ENCODE results near the gene ZC3H18. TPM values are rescaled to one million over a fixed set of nuclear protein-coding genes. Genes with fewer than 3 reads are reported as not detected.

ZC3H18 gene
- total RNA-seq, 6 experiments from 2014 or later, result 8.7 to 22.8 (median 16.4) TPM

DNA sequence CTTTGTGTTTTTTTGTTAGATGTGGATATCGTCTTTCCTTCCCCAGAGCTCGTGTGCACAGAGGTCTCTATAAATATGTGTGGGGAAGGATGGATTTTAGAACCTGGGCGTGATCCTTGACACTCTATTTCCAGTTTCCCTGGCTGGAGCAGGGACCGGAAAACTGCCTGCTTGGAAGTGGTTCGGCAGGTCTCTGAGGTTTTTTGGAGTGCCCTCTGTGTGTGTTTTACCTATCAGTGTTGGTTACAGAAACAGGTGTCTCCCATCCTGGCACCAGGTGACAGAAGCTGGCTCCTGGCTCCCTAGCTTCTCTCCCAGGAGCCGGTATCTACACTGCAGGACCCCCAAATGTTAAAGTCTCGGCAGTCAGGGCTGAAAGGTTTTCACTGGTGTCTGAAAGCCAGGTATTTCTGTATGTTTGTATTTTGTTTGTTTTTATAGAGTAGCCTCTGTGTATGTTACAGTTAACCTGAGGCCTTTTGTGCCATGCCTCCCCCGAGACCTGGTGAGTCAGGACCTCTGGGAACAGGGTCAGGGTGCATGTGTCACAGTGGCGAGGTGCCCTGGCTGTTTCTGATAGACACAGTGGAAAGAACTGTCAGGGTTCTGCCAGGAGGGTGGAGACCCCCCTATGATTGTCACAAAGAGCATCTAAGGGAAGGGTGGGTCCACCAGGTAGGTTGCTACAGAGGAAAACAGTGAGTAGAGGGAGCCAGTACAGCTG is 31.3 kb downstream of the ZC3H18 start:
- TF ChIP-seq POLR2A (IDR thresholded peaks at IDR 0.05), result no peak
- TF ChIP-seq, protein P1, sequence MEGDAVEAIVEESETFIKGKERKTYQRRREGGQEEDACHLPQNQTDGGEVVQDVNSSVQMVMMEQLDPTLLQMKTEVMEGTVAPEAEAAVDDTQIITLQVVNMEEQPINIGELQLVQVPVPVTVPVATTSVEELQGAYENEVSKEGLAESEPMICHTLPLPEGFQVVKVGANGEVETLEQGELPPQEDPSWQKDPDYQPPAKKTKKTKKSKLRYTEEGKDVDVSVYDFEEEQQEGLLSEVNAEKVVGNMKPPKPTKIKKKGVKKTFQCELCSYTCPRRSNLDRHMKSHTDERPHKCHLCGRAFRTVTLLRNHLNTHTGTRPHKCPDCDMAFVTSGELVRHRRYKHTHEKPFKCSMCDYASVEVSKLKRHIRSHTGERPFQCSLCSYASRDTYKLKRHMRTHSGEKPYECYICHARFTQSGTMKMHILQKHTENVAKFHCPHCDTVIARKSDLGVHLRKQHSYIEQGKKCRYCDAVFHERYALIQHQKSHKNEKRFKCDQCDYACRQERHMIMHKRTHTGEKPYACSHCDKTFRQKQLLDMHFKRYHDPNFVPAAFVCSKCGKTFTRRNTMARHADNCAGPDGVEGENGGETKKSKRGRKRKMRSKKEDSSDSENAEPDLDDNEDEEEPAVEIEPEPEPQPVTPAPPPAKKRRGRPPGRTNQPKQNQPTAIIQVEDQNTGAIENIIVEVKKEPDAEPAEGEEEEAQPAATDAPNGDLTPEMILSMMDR (IDR thresholded peaks at IDR 0.05), result no peak
- Histone ChIP-seq H3K36me3 (peaks cover 0 to 13% (median under 1%) of the 10 kb centered on the region in 4 donors), H3K27ac (peak overlapping the region in 1 of 3 donors; percentile 45), H3K4me1 (peaks cover 0 to 37% (median 17%) of the 10 kb centered on the region in 4 donors), H3K27me3 (no peaks in the 10 kb centered on the region), H3K4me3 (no peak overlapping the region), H3K9me3 (no peaks in the 10 kb centered on the region)
- intact Hi-C loops (cut with DNase I), result no loop called here
- ATAC-seq, result peak; percentile 31 to 75 (median 48)
- 61% methylated on average over 9 of the region's 9 CpGs for WGBS (ENCODE audit: insufficient coverage, low coverage, low lambda C conversion rate, missing lambda C conversion rate)
- DNase-seq, result peak in 1 of 3 donors; percentile 65

DNA sequence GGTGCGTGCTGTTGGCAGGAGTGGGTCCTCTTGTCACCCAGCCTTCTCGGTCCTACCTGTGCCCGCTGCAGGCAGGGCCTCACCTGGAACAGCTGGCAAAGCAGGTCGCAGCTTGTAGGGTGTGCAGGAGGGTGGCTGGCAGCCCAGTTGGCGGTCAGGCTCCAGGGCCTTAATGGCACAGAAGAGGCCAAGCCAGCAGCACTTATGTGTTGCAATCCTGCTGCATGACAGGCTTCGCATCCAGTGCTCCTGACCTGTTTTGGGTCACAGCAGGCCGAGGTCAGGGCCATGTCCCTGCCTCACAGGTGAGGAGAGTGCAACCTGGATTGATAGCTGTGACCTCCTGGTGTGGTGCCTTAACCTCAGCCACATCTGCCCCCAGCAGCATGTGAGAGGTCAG is 31.9 kb downstream of the ZC3H18 start:
- WGBS (ENCODE audit: insufficient coverage, low coverage, low lambda C conversion rate, missing lambda C conversion rate), result no CpG with 5 or more reads among the region's 7 CpGs
- ATAC-seq (peak; percentile 78 to 92 (median 88)), DNase-seq (peak; percentile 84 to 98 (median 97))
- Histone ChIP-seq H3K27ac (peak overlapping the region in 1 of 3 donors; percentile 45), H3K36me3 (peaks cover 0 to 13% (median under 1%) of the 10 kb centered on the region in 4 donors), H3K9me3 (no peaks in the 10 kb centered on the region), H3K4me1 (peaks cover 0 to 37% (median 17%) of the 10 kb centered on the region in 4 donors), H3K4me3 (no peak overlapping the region), H3K27me3 (no peaks in the 10 kb centered on the region)
- TF ChIP-seq POLR2A (IDR thresholded peaks at IDR 0.05), result no peak
- TF ChIP-seq, protein P1 (IDR thresholded peaks at IDR 0.05), result no peak
- intact Hi-C loops (cut with DNase I), result no loop called here

DNA sequence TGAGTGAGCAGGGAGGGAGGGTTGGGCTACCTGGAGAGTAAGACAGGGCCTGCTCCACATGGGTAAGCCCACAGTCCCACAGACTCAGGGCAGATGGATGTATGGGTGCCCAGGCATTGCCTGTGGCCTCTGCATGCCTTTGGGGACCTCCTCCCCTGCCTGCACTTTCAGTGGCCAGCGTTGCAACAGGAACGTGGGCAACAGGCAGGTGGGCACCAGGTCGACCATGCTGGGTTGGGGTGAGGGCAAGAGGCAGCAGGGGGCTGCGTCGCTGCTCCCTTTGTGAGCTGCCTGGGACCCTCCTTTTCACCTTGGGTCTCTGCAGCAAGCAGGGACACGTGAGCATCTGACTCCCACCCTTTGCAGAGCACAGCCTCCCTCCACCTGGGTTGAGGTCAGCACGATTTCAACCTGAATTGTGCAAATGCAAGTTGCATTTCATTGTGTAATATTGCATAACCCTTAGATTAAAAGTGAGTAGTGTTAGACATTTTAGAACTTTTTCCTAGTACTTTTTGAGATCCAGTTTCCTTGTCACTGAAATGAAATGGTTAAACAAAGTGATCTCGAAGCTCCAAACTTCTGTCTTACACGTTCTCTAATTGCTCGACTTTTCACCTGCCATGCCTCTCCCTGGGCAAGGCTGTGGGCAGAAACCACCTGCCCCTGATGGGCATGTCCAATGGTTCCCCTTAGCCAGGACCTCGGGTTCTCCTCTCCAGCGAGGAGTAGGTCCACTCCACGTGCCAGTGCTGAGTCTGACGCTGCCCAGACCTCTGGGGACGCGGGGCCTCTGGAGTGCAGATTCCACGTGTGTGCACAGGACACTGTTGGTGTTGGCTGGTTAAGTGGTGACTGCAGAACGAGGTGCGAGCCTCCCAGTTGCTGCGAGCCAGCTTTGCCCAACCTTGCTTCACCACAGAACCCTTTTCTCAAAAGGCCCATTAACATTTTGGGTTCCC is 35.3 kb downstream of the ZC3H18 start:
- no peaks in the 10 kb centered on the region for H3K9me3 ChIP-seq
- WGBS (ENCODE audit: insufficient coverage, low coverage, low lambda C conversion rate, missing lambda C conversion rate), result 59% methylated on average over 11 of the region's 20 CpGs
- intact Hi-C loops (cut with DNase I), result no loop called here

DNA sequence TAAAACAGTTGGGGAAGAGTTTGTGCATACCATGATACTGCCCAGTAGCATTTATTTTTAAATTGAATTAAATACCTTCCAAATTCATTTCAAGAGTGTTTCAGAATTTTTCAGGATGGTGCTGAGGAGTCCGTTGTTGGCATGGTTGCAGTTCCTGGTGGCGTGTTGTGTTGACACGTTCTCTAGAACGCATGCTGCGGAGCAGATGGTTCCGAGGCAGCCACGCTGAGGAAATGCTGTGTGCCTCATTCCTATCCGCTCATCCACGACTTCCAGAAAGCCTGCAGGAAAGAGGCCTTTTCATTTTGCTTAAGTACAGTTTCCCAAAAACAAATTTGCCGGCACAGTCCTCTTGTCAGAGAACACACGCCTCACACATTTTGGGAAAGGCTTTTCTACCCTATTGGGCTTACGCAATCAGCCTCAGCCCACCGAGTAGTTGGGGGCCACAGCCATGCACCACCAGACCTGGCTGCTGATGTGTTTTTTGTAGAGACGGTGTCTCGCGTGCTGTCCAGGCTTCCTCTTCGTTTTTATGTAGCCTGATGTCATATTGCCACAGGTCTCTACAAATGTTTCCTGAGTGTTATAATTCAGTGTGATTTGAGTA is 36.0 kb downstream of the ZC3H18 start:
- H3K36me3 ChIP-seq, result peaks cover 0 to 16% (median 8%) of the 10 kb centered on the region in 4 donors
- no peaks in the 10 kb centered on the region for H3K9me3 ChIP-seq
- 81% methylated on average over 11 of the region's 17 CpGs for WGBS (ENCODE audit: insufficient coverage, low coverage, low lambda C conversion rate, missing lambda C conversion rate)
- H3K4me1 ChIP-seq, result peaks cover 0 to 15% (median 9%) of the 10 kb centered on the region in 4 donors
- ATAC-seq, result no peak
- no peaks in the 10 kb centered on the region for H3K27me3 ChIP-seq
- no peak for DNase-seq
- TF ChIP-seq POLR2A (IDR thresholded peaks at IDR 0.05), result no peak
- TF ChIP-seq, protein P1 (IDR thresholded peaks at IDR 0.05), result no peak
- H3K4me3 ChIP-seq, result no peak overlapping the region
- intact Hi-C loops (cut with DNase I), result no loop called here
- H3K27ac ChIP-seq, result no peak overlapping the region

More for the DNA sequence above, 35.3 kb downstream of the ZC3H18 start:
- Histone ChIP-seq H3K27ac (no peak overlapping the region), H3K4me3 (no peak overlapping the region), H3K4me1 (peaks cover 0 to 20% (median 10%) of the 10 kb centered on the region in 4 donors), H3K27me3 (no peaks in the 10 kb centered on the region), H3K36me3 (peaks cover 0 to 16% (median 9%) of the 10 kb centered on the region in 4 donors)
- TF ChIP-seq, protein P1 (IDR thresholded peaks at IDR 0.05), result no peak
- no peak for TF ChIP-seq POLR2A (IDR thresholded peaks at IDR 0.05)
- ATAC-seq (no peak), DNase-seq (no peak)

Measured in right lobe of liver (tissue), 6 donors.